ENCODE data around the gene TMEM132A. TPM values are rescaled to one million over a fixed set of nuclear protein-coding genes. Genes with fewer than 3 reads are reported as not detected.

The TMEM132A gene
- total and polyA plus RNA-seq, 10 of the 15 experiments (the other 5 are each of a cell fraction or from before 2014, with no cell fraction given) = 0.16 to 25.0 (median 4.3) TPM

DNA sequence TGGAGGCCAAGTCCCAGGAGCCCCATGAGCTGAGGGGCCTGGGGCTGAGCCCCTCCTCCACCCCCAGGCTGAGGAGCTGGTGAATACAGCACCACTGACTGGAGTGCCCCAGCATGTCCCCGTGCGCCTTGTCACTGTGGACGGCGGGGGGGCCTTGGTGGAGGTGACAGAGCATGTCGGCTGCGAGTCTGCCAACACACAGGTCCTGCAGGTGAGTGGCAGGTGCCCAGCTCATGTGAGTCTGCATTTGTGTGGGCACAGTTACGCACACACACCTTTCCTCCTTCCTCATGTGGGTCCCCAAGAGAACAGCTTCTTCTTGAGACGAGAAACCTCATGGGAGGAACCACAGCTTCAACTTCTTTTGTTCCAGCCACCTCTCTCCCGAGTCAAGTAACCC is 7.7 kb downstream of the TMEM132A start (continued):
- TF ChIP-seq BRCA1 (IDR thresholded peaks at IDR 0.05; ENCODE audit: low read depth, low read length) = no peak
- TF ChIP-seq MEF2B (IDR thresholded peaks at IDR 0.05; ENCODE audit: partially characterized antibody, poor library complexity, severe bottlenecking) = peak; percentile 13
- TF ChIP-seq BMI1 (IDR thresholded peaks at IDR 0.05; ENCODE audit: borderline replicate concordance) = no peak
- no peak for TF ChIP-seq NFYB (IDR thresholded peaks at IDR 0.05; ENCODE audit: insufficient read depth, low read depth, low read length)
- TF ChIP-seq, protein P1, sequence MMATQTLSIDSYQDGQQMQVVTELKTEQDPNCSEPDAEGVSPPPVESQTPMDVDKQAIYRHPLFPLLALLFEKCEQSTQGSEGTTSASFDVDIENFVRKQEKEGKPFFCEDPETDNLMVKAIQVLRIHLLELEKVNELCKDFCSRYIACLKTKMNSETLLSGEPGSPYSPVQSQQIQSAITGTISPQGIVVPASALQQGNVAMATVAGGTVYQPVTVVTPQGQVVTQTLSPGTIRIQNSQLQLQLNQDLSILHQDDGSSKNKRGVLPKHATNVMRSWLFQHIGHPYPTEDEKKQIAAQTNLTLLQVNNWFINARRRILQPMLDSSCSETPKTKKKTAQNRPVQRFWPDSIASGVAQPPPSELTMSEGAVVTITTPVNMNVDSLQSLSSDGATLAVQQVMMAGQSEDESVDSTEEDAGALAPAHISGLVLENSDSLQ (IDR thresholded peaks at IDR 0.05) = peak; percentile 46
- no peak for TF ChIP-seq JUND (IDR thresholded peaks at IDR 0.05; ENCODE audit: low read depth, low read length)
- TF ChIP-seq NFIC (IDR thresholded peaks at IDR 0.05; ENCODE audit: low read depth, low read length) = no peak
- TF ChIP-seq PML (IDR thresholded peaks at IDR 0.05; ENCODE audit: low read length) = no peak
- TF ChIP-seq SIN3A (IDR thresholded peaks at IDR 0.05; ENCODE audit: low read depth, low read length) = no peak
- peak; percentile 57 for TF ChIP-seq POLR2A (IDR thresholded peaks at IDR 0.05; ENCODE audit: low read depth, low read length)
- TF ChIP-seq ZBED1 (IDR thresholded peaks at IDR 0.05; ENCODE audit: borderline replicate concordance) = no peak
- TF ChIP-seq NR2F1 (conservative IDR thresholded peaks at IDR 0.05) = 0 out of 2 replicates have a peak, but pooled peaks have one; percentile 22
- no peak for TF ChIP-seq HCFC1 (IDR thresholded peaks at IDR 0.05; ENCODE audit: low read length)
